Neural progenitor cell (in vitro differentiated cells): ENCODE results near the gene TMBIM4. TPM values are rescaled to one million over a fixed set of nuclear protein-coding genes. Genes with fewer than 3 reads are reported as not detected.

Source experiments
- DNase-seq: peaks from one replicate; pipeline ENCODE4 v3.0.0-alpha.2; 2016; ENCODE audit warnings: low spot score
- H2AFZ ChIP-seq: fragments of 200-600 bp; sonication (generic); replicated peaks from 2 replicates; pipeline ENCODE4 v1.6.1; 2016; ENCODE audit warnings: antibody characterized with exemption
- H3F3A ChIP-seq: fragments of 200-600 bp; sonication (generic); 2 replicates; pipeline ENCODE4 v1.6.1; 2016; ENCODE audit warnings: antibody characterized with exemption, low read depth
- H3K27ac ChIP-seq: fragments of 200-600 bp; sonication (generic); 2 replicates; pipeline ENCODE4 v1.5.1; 2016; ENCODE audit warnings: mild to moderate bottlenecking
- H3K27me3 ChIP-seq: fragments of 200-600 bp; sonication (generic); 2 replicates; pipeline ENCODE4 v1.6.1; 2016; ENCODE audit warnings: mild to moderate bottlenecking, moderate library complexity
- H3K36me3 ChIP-seq: fragments of 200-600 bp; sonication (generic); 2 replicates; pipeline ENCODE4 v1.5.1; 2016
- H3K4me1 ChIP-seq: fragments of 200-600 bp; sonication (generic); 2 replicates; pipeline ENCODE4 v1.6.1; 2016; ENCODE audit warnings: mixed run types
- H3K4me2 ChIP-seq: fragments of 200-600 bp; sonication (generic); 2 replicates; pipeline ENCODE4 v1.6.1; 2016
- H3K4me3 ChIP-seq: fragments of 200-600 bp; sonication (generic); 2 replicates; pipeline ENCODE4 v1.5.1; 2016
- H3K79me2 ChIP-seq: fragments of 200-600 bp; sonication (generic); 2 replicates; pipeline ENCODE4 v1.6.1; 2016; ENCODE audit warnings: low read depth
- H3K9ac ChIP-seq: fragments of 200-600 bp; sonication (generic); 2 replicates; pipeline ENCODE4 v1.6.1; 2016
- H3K9me3 ChIP-seq: fragments of 200-600 bp; sonication (generic); 2 replicates; pipeline ENCODE4 v1.5.1; 2016; ENCODE audit warnings: low read depth
- H4K20me1 ChIP-seq: fragments of 200-600 bp; sonication (generic); 2 replicates; pipeline ENCODE4 v1.6.1; 2016; ENCODE audit warnings: low read depth
- H3K27ac Mint-ChIP-seq: 3 replicates; pipeline ENCODE4 v1.8.0; 2021; ENCODE audit warnings: mixed read lengths
- H3K27me3 Mint-ChIP-seq: 2 replicates; pipeline ENCODE4 v1.8.0; 2022; ENCODE audit warnings: low read depth, mild to moderate bottlenecking, inconsistent platforms, moderate library complexity, mixed read lengths; ENCODE audit not compliant: insufficient read depth
- H3K36me3 Mint-ChIP-seq: 3 replicates; pipeline ENCODE4 v1.8.0; 2021; ENCODE audit warnings: mixed read lengths
- H3K4me1 Mint-ChIP-seq: 3 replicates; pipeline ENCODE4 v1.8.0; 2021; ENCODE audit warnings: mixed read lengths
- H3K4me3 Mint-ChIP-seq: 3 replicates; pipeline ENCODE4 v1.8.0; 2021; ENCODE audit warnings: mild to moderate bottlenecking, moderate library complexity, mixed read lengths
- H3K9me3 Mint-ChIP-seq: 3 replicates; pipeline ENCODE4 v1.8.0; 2020; ENCODE audit warnings: mixed read lengths
- EZH2 ChIP-seq: fragments of 200-600 bp; sonication (generic); IDR thresholded peaks from 2 replicates; pipeline ENCODE4 v1.6.1; 2017; ENCODE audit warnings: antibody characterized with exemption, mild to moderate bottlenecking, moderate library complexity
- EZH2phosphoT487 ChIP-seq: fragments of 200-600 bp; sonication (generic); IDR thresholded peaks from 2 replicates; pipeline ENCODE4 v1.6.1; 2017; ENCODE audit warnings: antibody characterized with exemption
- total RNA-seq: library from RNA; depleted of rRNA; stranded (reverse); fragments of >200 nt; gene quantifications from 2 replicates; pipeline ENCODE4 v1.2.3, GENCODE V29; 2015; ENCODE audit warnings: low replicate concordance
- TF ChIP-seq, protein P1 (sequence below): fragments of 200-600 bp; sonication (generic); IDR thresholded peaks from 2 replicates; pipeline ENCODE4 v1.5.1; 2017; ENCODE audit warnings: antibody characterized with exemption, mild to moderate bottlenecking

TMBIM4 gene
- total RNA-seq, 1 donor from 2014 or later, result 63.7 TPM

DNA sequence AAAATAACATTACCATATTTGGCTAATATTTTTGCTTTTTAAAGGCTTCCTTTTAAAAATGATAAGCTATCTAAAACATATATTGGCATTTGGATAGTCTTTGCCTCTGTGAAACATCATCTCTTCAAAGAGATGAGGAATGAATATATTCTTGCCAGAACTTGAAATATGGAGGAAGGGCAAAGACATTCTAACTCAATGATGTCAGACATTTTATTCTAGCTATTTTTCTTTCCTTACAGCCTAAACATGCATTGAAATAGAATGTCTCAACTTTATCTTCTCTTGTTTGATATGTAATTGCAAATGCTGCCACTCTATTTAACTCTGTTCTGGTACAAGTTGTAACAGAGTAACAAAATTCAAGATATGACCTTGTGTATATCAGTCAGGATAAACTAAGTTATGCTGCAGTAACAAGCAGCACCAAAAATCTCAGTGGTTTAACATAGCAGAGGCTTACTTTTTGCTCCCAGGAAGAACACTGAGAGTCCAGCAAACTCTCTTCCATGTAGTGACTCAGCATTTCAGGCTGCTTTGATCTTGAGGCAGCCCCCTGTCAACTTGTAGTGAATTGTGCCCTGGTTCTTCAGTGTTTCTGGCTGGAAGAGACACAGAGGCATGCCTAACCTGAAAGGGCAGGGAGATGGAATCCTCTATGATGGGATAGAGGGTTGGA, 30.2 kb upstream of the TMBIM4 start:
- Histone ChIP-seq H3K27ac (no peak overlapping the region), H3K9me3 (no peaks in the 10 kb centered on the region), H3K4me3 (no peak overlapping the region), H3K4me2 (no peak overlapping the region), H3K36me3 (no peaks in the 10 kb centered on the region), H3K9ac (no peak overlapping the region), H2AFZ (no peak overlapping the region), H3K4me1 (no peaks in the 10 kb centered on the region), H3F3A (no peaks in the 10 kb centered on the region), H4K20me1 (no peaks in the 10 kb centered on the region), H3K79me2 (no peaks in the 10 kb centered on the region), H3K27me3 (no peaks in the 10 kb centered on the region)
- Mint-ChIP-seq H3K4me3 (no peak overlapping the region), H3K27ac (no peak overlapping the region), H3K4me1 (no peaks in the 10 kb centered on the region), H3K9me3 (peaks cover 5% of the 10 kb centered on the region), H3K36me3 (no peaks in the 10 kb centered on the region), H3K27me3 (peaks cover 3% of the 10 kb centered on the region)
- no peak for DNase-seq
- TF ChIP-seq, protein P1, sequence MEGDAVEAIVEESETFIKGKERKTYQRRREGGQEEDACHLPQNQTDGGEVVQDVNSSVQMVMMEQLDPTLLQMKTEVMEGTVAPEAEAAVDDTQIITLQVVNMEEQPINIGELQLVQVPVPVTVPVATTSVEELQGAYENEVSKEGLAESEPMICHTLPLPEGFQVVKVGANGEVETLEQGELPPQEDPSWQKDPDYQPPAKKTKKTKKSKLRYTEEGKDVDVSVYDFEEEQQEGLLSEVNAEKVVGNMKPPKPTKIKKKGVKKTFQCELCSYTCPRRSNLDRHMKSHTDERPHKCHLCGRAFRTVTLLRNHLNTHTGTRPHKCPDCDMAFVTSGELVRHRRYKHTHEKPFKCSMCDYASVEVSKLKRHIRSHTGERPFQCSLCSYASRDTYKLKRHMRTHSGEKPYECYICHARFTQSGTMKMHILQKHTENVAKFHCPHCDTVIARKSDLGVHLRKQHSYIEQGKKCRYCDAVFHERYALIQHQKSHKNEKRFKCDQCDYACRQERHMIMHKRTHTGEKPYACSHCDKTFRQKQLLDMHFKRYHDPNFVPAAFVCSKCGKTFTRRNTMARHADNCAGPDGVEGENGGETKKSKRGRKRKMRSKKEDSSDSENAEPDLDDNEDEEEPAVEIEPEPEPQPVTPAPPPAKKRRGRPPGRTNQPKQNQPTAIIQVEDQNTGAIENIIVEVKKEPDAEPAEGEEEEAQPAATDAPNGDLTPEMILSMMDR, result no peak
- TF ChIP-seq EZH2phosphoT487, result no peak
- no peak for TF ChIP-seq EZH2

DNA sequence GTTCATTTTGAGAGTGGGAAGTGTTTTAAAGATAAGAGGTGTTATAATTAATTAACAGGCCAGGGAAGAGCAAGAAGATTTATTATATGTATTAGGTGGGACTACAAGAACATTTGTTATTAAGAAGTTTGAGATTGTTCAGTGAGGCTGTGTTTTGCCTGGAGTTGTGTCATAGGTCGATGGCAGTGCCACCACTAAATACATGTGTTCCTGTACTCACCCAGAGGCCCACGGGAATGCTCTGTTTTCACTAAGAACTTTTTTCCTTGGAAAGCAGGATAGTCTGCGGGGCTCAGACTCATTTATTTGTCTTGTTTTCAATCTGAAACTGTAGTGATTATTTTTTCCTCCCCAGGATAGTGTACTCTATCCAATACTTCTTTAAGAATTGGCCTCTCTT, 29.3 kb upstream of the TMBIM4 start:
- Histone ChIP-seq H3K4me1 (no peaks in the 10 kb centered on the region), H3K9me3 (no peaks in the 10 kb centered on the region), H3K79me2 (no peaks in the 10 kb centered on the region), H3K27me3 (no peaks in the 10 kb centered on the region), H4K20me1 (no peaks in the 10 kb centered on the region), H3F3A (no peaks in the 10 kb centered on the region), H3K4me3 (no peak overlapping the region), H3K4me2 (no peak overlapping the region), H3K36me3 (no peaks in the 10 kb centered on the region), H3K9ac (no peak overlapping the region), H2AFZ (no peak overlapping the region), H3K27ac (no peak overlapping the region)
- H3K27me3 Mint-ChIP-seq, result peaks cover 4% of the 10 kb centered on the region
- no peak for DNase-seq
- no peak overlapping the region for H3K27ac Mint-ChIP-seq
- TF ChIP-seq EZH2phosphoT487 (no peak), EZH2 (no peak)
- TF ChIP-seq, protein P1, result no peak
- no peaks in the 10 kb centered on the region for H3K4me1 Mint-ChIP-seq
- H3K4me3 Mint-ChIP-seq, result no peak overlapping the region
- peaks cover 5% of the 10 kb centered on the region for H3K9me3 Mint-ChIP-seq
- H3K36me3 Mint-ChIP-seq, result no peaks in the 10 kb centered on the region

DNA sequence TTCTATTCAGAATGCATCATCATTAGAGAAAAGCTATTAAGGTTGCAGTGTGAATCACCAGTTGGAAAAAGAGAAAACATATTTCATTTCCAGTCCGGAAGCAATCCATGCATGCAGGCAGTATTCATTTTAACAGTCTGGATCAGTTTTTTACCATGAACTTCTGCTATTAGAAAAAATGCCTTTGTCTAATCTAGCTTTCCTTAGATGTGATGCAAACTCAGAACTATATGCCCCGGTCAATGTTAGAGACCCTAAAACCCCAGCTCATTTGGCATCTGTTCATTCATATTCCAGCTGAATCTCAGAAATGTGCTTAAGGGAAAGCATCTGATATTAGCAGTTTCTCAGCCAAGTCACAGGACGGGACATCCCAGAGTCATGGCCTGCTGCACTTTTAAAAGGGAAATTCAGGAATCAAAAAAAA, 27.7 kb upstream of the TMBIM4 start:
- Histone ChIP-seq H3K9me3 (no peaks in the 10 kb centered on the region), H4K20me1 (no peaks in the 10 kb centered on the region), H3K36me3 (no peaks in the 10 kb centered on the region), H2AFZ (no peak overlapping the region), H3F3A (no peaks in the 10 kb centered on the region), H3K79me2 (no peaks in the 10 kb centered on the region), H3K27me3 (no peaks in the 10 kb centered on the region), H3K27ac (no peak overlapping the region), H3K4me3 (no peak overlapping the region), H3K4me2 (no peak overlapping the region), H3K4me1 (no peaks in the 10 kb centered on the region), H3K9ac (no peak overlapping the region)
- Mint-ChIP-seq H3K4me3 (no peak overlapping the region), H3K4me1 (no peaks in the 10 kb centered on the region), H3K27me3 (peaks cover 7% of the 10 kb centered on the region), H3K27ac (no peak overlapping the region), H3K9me3 (peaks cover 5% of the 10 kb centered on the region), H3K36me3 (no peaks in the 10 kb centered on the region)
- DNase-seq, result no peak
- no peak for TF ChIP-seq EZH2phosphoT487
- TF ChIP-seq, protein P1, result no peak
- TF ChIP-seq EZH2, result no peak
